Measurements from ENCODE around the gene KLHDC4.

GRCh38 chr16:87675111-87675719 lies 90.6 kb downstream of the KLHDC4 start:
- no peak for TF ChIP-seq CTCF (IDR thresholded peaks at IDR 0.05)
- no peak for TF ChIP-seq SMC3 (IDR thresholded peaks at IDR 0.05; ENCODE audit: low read depth, low read length)
- TF ChIP-seq RCOR1 (IDR thresholded peaks at IDR 0.05; ENCODE audit: low read length), result no peak
- no peak for TF ChIP-seq EP300 (IDR thresholded peaks at IDR 0.05; ENCODE audit: borderline replicate concordance in 1 of 2, low read depth in 1 of 2, low read length in 1 of 2)
- no peak for TF ChIP-seq ZBTB33 (IDR thresholded peaks at IDR 0.05; ENCODE audit: borderline replicate concordance, low read depth)
- TF ChIP-seq FOXM1 (IDR thresholded peaks at IDR 0.05; ENCODE audit: low read depth), result no peak
- no peak for TF ChIP-seq RFX5 (IDR thresholded peaks at IDR 0.05; ENCODE audit: low read length)
- TF ChIP-seq POLR2AphosphoS5 (IDR thresholded peaks at IDR 0.05; ENCODE audit: low read depth, low read length), result no peak
- TF ChIP-seq EZH2phosphoT487 (IDR thresholded peaks at IDR 0.05; ENCODE audit: borderline replicate concordance, low read depth), result no peak
- no peak for TF ChIP-seq MXI1 (IDR thresholded peaks at IDR 0.05; ENCODE audit: low read depth, low read length)

Measured in SK-N-SH (cell line).